PC-3 (cell line): Measurements from ENCODE around the gene URB1.

Experiments
- CTCF ChIP-seq: fragments of 300-600 bp; sonication (generic); conservative IDR thresholded peaks from 2 replicates; pipeline ENCODE4 v1.5.1; 2017; ENCODE audit warnings: antibody characterized with exemption, low read depth, mild to moderate bottlenecking, low read length
- EZH2 ChIP-seq: fragments of 300-600 bp; sonication (generic); IDR thresholded peaks from one replicate; pipeline ENCODE4 v1.6.1; 2017; ENCODE audit warnings: antibody characterized with exemption, mild to moderate bottlenecking, low read length; ENCODE audit not compliant: unreplicated experiment
- EZH2phosphoT487 ChIP-seq: fragments of 300-600 bp; sonication (generic); IDR thresholded peaks from 2 replicates; pipeline ENCODE4 v1.6.1; 2018; ENCODE audit warnings: mild to moderate bottlenecking, antibody characterized with exemption, low read length, borderline replicate concordance

- TF ChIP-seq CTCF: no peak
- TF ChIP-seq EZH2: no peak
- TF ChIP-seq EZH2phosphoT487: no peak
Measured at GRCh38 chr21:32331444-32332305, 61.1 kb downstream of the URB1 start.
